Astrocyte (in vitro differentiated cells and primary cell): ENCODE measurements around the gene TRERF1. TPM values are rescaled to one million over a fixed set of nuclear protein-coding genes. Genes with fewer than 3 reads are reported as not detected.

Experiments used
- DNase-seq: peaks from one replicate; pipeline ENCODE4 v3.0.0-alpha.2; 2010; ENCODE audit warnings: low read depth
- FAIRE-seq: peaks from 2 replicates; lab custom pipeline; 2011; peaks lifted over from hg19 to GRCh38; lab: Jason Lieb, UNC
- H2AFZ ChIP-seq: 2 replicates; pipeline ENCODE4 v1.6.0; 2012; ENCODE audit warnings: low read depth, low read length, inconsistent platforms
- H3K27ac ChIP-seq: 2 replicates; pipeline ENCODE4 v1.5.1; 2011; ENCODE audit warnings: low read depth, low read length, inconsistent platforms
- H3K27me3 ChIP-seq: 2 replicates; pipeline ENCODE4 v1.6.0; 2011; ENCODE audit warnings: low read length, inconsistent platforms; ENCODE audit not compliant: insufficient read depth
- H3K36me3 ChIP-seq: 2 replicates; pipeline ENCODE4 v1.5.1; 2011; ENCODE audit warnings: low read length, inconsistent platforms; ENCODE audit not compliant: insufficient read depth
- H3K4me1 ChIP-seq: 2 replicates; pipeline ENCODE4 v1.5.1; 2011; ENCODE audit warnings: low read length, inconsistent platforms; ENCODE audit not compliant: insufficient read depth
- H3K4me2 ChIP-seq: 2 replicates; pipeline ENCODE4 v1.6.0; 2012; ENCODE audit warnings: low read length, inconsistent platforms
- H3K4me3 ChIP-seq: 2 replicates; pipeline ENCODE4 v1.5.1; 2011; ENCODE audit warnings: low read depth, mild to moderate bottlenecking, low read length, inconsistent platforms; ENCODE audit not compliant: insufficient read depth
- H3K79me2 ChIP-seq: 2 replicates; pipeline ENCODE4 v1.6.0; 2012; ENCODE audit warnings: mild to moderate bottlenecking, low read length, inconsistent platforms; ENCODE audit not compliant: insufficient read depth
- H3K9ac ChIP-seq: 2 replicates; pipeline ENCODE4 v1.6.0; 2012; ENCODE audit warnings: mild to moderate bottlenecking, low read length, inconsistent platforms
- H3K9me3 ChIP-seq: 2 replicates; pipeline ENCODE4 v1.5.1; 2012; ENCODE audit warnings: low read depth, mild to moderate bottlenecking, low read length, inconsistent platforms; ENCODE audit not compliant: insufficient read depth
- H4K20me1 ChIP-seq: 2 replicates; pipeline ENCODE4 v1.6.0; 2012; ENCODE audit warnings: low read length, inconsistent platforms; ENCODE audit not compliant: insufficient read depth
- H3K27ac Mint-ChIP-seq: one replicate; pipeline ENCODE4 v1.8.0; 2021; ENCODE audit warnings: mild to moderate bottlenecking, mixed read lengths; ENCODE audit not compliant: unreplicated experiment
- H3K27me3 Mint-ChIP-seq: one replicate; pipeline ENCODE4 v1.8.0; 2021; ENCODE audit warnings: low read depth, mixed read lengths; ENCODE audit not compliant: unreplicated experiment
- H3K36me3 Mint-ChIP-seq: one replicate; pipeline ENCODE4 v1.8.0; 2021; ENCODE audit warnings: low read depth, mixed read lengths; ENCODE audit not compliant: unreplicated experiment
- H3K4me1 Mint-ChIP-seq: one replicate; pipeline ENCODE4 v1.8.0; 2021; ENCODE audit warnings: low read depth, mixed read lengths; ENCODE audit not compliant: unreplicated experiment
- H3K4me3 Mint-ChIP-seq: one replicate; pipeline ENCODE4 v1.8.0; 2021; ENCODE audit warnings: mild to moderate bottlenecking, moderate library complexity, mixed read lengths; ENCODE audit not compliant: unreplicated experiment
- H3K9me3 Mint-ChIP-seq: one replicate; pipeline ENCODE4 v1.8.0; 2021; ENCODE audit warnings: mild to moderate bottlenecking, mixed read lengths; ENCODE audit not compliant: unreplicated experiment
- EZH2 ChIP-seq: IDR thresholded peaks from 2 replicates; pipeline ENCODE4 v1.6.1; 2012; ENCODE audit warnings: mild to moderate bottlenecking, low read length, inconsistent platforms; ENCODE audit not compliant: insufficient read depth
- total RNA-seq: library from RNA; stranded (reverse); gene quantifications from 2 replicates; pipeline ENCODE4 v1.2.1, GENCODE V29; 2021
- TF ChIP-seq, protein P1 (sequence below): IDR thresholded peaks from 2 replicates; pipeline ENCODE4 v1.5.1; 2011; ENCODE audit warnings: low read depth, mild to moderate bottlenecking, inconsistent platforms, low read length, moderate library complexity; ENCODE audit not compliant: insufficient read depth

TRERF1 gene
- total RNA-seq, 1 donor from 2014 or later, result 8.6 TPM

DNA sequence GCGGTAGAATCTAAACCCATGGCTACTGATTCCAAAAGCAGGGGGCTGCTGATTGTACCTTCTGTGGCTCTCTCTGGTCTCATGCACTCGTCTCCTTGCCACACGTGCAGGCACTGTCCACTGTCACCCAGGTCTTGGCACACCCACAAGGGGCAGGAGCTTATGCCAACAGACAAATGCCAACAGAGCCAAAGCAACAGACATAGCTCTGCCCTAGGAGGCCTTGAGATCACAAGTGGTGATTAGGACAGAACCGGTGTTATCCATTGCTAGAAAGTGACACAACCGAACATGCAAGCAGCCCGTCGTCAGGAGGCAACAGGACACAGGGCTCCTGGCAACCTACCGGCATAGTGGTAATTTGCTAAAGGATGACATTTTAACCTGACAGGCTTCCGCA lies 197.2 kb downstream of the TRERF1 start:
- Histone ChIP-seq H3K27me3 (no peaks in the 10 kb centered on the region), H4K20me1 (no peaks in the 10 kb centered on the region), H3K4me1 (peaks cover 11% of the 10 kb centered on the region), H3K4me3 (no peak overlapping the region), H3K36me3 (peaks cover 23% of the 10 kb centered on the region), H2AFZ (no peak overlapping the region), H3K4me2 (no peak overlapping the region), H3K9ac (no peak overlapping the region), H3K27ac (no peak overlapping the region), H3K79me2 (no peaks in the 10 kb centered on the region), H3K9me3 (no peaks in the 10 kb centered on the region)
- H3K27ac Mint-ChIP-seq, result no peak overlapping the region
- H3K9me3 Mint-ChIP-seq, result no peaks in the 10 kb centered on the region
- TF ChIP-seq EZH2, result no peak
- TF ChIP-seq, protein P1, sequence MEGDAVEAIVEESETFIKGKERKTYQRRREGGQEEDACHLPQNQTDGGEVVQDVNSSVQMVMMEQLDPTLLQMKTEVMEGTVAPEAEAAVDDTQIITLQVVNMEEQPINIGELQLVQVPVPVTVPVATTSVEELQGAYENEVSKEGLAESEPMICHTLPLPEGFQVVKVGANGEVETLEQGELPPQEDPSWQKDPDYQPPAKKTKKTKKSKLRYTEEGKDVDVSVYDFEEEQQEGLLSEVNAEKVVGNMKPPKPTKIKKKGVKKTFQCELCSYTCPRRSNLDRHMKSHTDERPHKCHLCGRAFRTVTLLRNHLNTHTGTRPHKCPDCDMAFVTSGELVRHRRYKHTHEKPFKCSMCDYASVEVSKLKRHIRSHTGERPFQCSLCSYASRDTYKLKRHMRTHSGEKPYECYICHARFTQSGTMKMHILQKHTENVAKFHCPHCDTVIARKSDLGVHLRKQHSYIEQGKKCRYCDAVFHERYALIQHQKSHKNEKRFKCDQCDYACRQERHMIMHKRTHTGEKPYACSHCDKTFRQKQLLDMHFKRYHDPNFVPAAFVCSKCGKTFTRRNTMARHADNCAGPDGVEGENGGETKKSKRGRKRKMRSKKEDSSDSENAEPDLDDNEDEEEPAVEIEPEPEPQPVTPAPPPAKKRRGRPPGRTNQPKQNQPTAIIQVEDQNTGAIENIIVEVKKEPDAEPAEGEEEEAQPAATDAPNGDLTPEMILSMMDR, result no peak
- peaks cover 37% of the 10 kb centered on the region for H3K36me3 Mint-ChIP-seq
- FAIRE-seq (no peak), DNase-seq (no peak)
- H3K27me3 Mint-ChIP-seq, result peaks cover 1% of the 10 kb centered on the region
- H3K4me1 Mint-ChIP-seq, result peaks cover 18% of the 10 kb centered on the region
- H3K4me3 Mint-ChIP-seq, result no peak overlapping the region

DNA sequence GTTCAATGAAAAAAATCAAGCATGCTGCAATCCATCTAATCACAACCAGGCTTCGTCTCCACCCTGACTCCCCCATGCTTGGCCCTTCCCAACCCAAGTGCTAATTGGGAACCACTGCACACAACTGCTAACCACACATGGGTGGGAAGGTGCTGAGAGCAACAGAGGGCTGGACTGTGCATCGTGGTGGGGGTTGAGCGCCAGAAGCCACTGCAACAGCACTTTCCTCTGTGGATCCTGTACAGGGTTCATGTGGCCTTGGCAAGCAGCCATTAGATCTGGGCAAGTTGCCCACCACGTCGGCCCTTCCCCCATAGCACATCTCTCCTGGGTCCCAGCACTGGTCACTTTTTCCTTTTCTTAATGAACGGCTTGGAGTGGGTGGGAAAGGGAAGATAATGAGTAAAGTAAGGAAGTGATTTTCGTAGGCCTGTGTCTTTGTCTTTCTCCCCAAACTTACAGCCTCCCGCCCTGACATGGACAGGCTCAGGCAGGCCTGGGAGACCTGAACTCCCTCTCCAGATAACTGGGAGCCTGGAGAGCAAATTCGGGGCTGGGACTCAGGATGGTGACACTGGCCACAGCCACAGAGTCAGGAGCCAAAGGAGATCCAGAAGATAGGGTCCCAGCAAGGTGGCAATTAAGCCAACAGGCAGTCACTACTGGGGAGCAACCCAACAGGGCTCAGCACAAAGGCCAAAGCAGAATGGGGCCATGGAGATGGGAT lies 199.7 kb downstream of the TRERF1 start:
- H3K27me3 Mint-ChIP-seq, result peaks cover 1% of the 10 kb centered on the region
- no peak overlapping the region for H3K27ac ChIP-seq

More for the DNA sequence above, 199.7 kb downstream of the TRERF1 start:
- DNase-seq (peak; percentile 50), FAIRE-seq (no peak)
- Mint-ChIP-seq H3K9me3 (no peaks in the 10 kb centered on the region), H3K4me3 (no peak overlapping the region), H3K27ac (no peak overlapping the region), H3K4me1 (peaks cover 16% of the 10 kb centered on the region), H3K36me3 (peaks cover 37% of the 10 kb centered on the region)
- H2AFZ ChIP-seq, result no peak overlapping the region
- no peaks in the 10 kb centered on the region for H3K27me3 ChIP-seq
- H4K20me1 ChIP-seq, result no peaks in the 10 kb centered on the region
- H3K4me3 ChIP-seq, result no peak overlapping the region
- no peak for TF ChIP-seq EZH2
- TF ChIP-seq, protein P1, result no peak
- no peaks in the 10 kb centered on the region for H3K9me3 ChIP-seq
- H3K9ac ChIP-seq, result no peak overlapping the region
- no peak overlapping the region for H3K4me2 ChIP-seq
- peaks cover 18% of the 10 kb centered on the region for H3K36me3 ChIP-seq
- peaks cover 11% of the 10 kb centered on the region for H3K4me1 ChIP-seq
- no peaks in the 10 kb centered on the region for H3K79me2 ChIP-seq
